K562 (cell line): ENCODE data around the gene CASTOR1. TPM values are rescaled to one million over a fixed set of nuclear protein-coding genes. Genes with fewer than 3 reads are reported as not detected.

Experiments
- ATAC-seq: fragments of 200-7000 bp; cut with Tn5 transposase; 3 replicates; pipeline ENCODE4 v1.9.1; 2020; ENCODE audit warnings: moderate library complexity
- BruUV-seq: library from RNA; stranded (reverse); fragments of 400-500 nt; replicated peaks from 2 replicates; lab custom pipeline; 2021; lab: Mats Ljungman, UMichigan
- CTCF ChIA-PET: fragments of 300-600 bp; formaldehyde crosslinking; extraction: SDS; loops from one replicate; lab custom pipeline; 2021; ENCODE audit warnings: low intra/inter-chr PET ratio; lab: Yijun Ruan, JAX
- POLR2A ChIA-PET: fragments of 300-600, 350-650 bp; sonication (Branson Sonifier 250); formaldehyde crosslinking; extraction: SDS; loops from one replicate; lab custom pipeline; 2021; ENCODE audit warnings: antibody characterized with exemption, inconsistent platforms; lab: Yijun Ruan, JAX
- DNase-seq, 4 experiments: peaks; one replicate each; pipeline versions ENCODE4 v3.0.0 to v3.0.0-alpha.2; 2011 to 2018; ENCODE audit warnings: low spot score in 3 of 4, mixed read lengths in 3 of 4; ENCODE audit errors: extremely low read depth in 1 of 4
- FAIRE-seq: peaks from 2 replicates; lab custom pipeline; 2011; peaks lifted over from hg19 to GRCh38; lab: Jason Lieb, UNC
- H2AFZ ChIP-seq: 2 replicates; pipeline ENCODE4 v1.6.0; 2011; ENCODE audit warnings: low read depth, low read length, control low read depth, inconsistent platforms
- H3K27ac ChIP-seq: fragments of 200-600 bp; 3 replicates; pipeline ENCODE4 v1.8.0; 2011; ENCODE audit warnings: low read depth, mild to moderate bottlenecking, control low read depth, inconsistent platforms, low read length, moderate library complexity, mixed read lengths; ENCODE audit errors: extremely low read depth
- H3K27me3 ChIP-seq, 2 experiments: fragments of 300-600 bp in 1 of 2; 2 replicates in 1 of 2; 3 replicates in 1 of 2; pipeline versions ENCODE4 v1.6.0 to v1.8.0; 2011; ENCODE audit warnings: inconsistent platforms in 2 of 2, low read length in 2 of 2, mild to moderate bottlenecking in 1 of 2, mixed read lengths in 1 of 2, moderate library complexity in 1 of 2; ENCODE audit not compliant: control insufficient read depth in 2 of 2, insufficient read depth in 2 of 2
- H3K36me3 ChIP-seq: fragments of 300-600 bp; 3 replicates; pipeline ENCODE4 v1.8.0; 2011; ENCODE audit warnings: mild to moderate bottlenecking, low read length, inconsistent platforms; ENCODE audit not compliant: control insufficient read depth, insufficient read depth
- H3K4me1 ChIP-seq, 2 experiments: fragments of 200-600 bp in 1 of 2; replicated peaks in 1 of 2; 2 replicates in 1 of 2; 3 replicates in 1 of 2; pipeline versions ENCODE4 v1.5.1 to v1.8.0; 2011; ENCODE audit warnings: inconsistent platforms in 2 of 2, low read length in 2 of 2, mild to moderate bottlenecking in 1 of 2, mixed read lengths in 1 of 2, moderate library complexity in 1 of 2; ENCODE audit not compliant: control insufficient read depth in 2 of 2, insufficient read depth in 2 of 2
- H3K4me2 ChIP-seq: 2 replicates; pipeline ENCODE4 v1.6.1; 2011; ENCODE audit warnings: low read length, control low read depth, inconsistent platforms, mixed read lengths; ENCODE audit not compliant: insufficient read depth
- H3K4me3 ChIP-seq: fragments of 200-600 bp; sonication (generic), shearing (Covaris generic); 2 replicates; pipeline ENCODE4 v1.5.1; 2016; ENCODE audit warnings: control low read depth, inconsistent platforms
- H3K79me2 ChIP-seq: fragments of 200-600 bp; 3 replicates; pipeline ENCODE4 v1.8.0; 2011; ENCODE audit warnings: low read length, inconsistent platforms; ENCODE audit not compliant: control insufficient read depth, insufficient read depth
- H3K9ac ChIP-seq, 2 experiments: 2 replicates each; pipeline versions ENCODE4 v1.6.0 to v1.6.1; 2011; ENCODE audit warnings: low read depth in 2 of 2, low read length in 2 of 2, control low read depth in 1 of 2, inconsistent platforms in 1 of 2, mild to moderate bottlenecking in 1 of 2, mixed read lengths in 1 of 2; ENCODE audit not compliant: insufficient read depth in 1 of 2
- H3K9me1 ChIP-seq: one replicate; pipeline ENCODE4 v1.6.0; 2011; ENCODE audit warnings: inconsistent platforms, mild to moderate bottlenecking, low read length, moderate library complexity; ENCODE audit not compliant: control insufficient read depth, insufficient read depth
- H3K9me3 ChIP-seq: replicated peaks from 2 replicates; pipeline ENCODE4 v1.5.1; 2011; ENCODE audit warnings: low read depth, low read length, inconsistent platforms; ENCODE audit not compliant: control insufficient read depth, insufficient read depth
- H4K20me1 ChIP-seq: replicated peaks from 2 replicates; pipeline ENCODE4 v1.6.1; 2011; ENCODE audit warnings: low read length, inconsistent platforms, mixed read lengths; ENCODE audit not compliant: control insufficient read depth, insufficient read depth
- NEUROD1 ChIP-seq: fragments of 150-350 bp; IDR thresholded peaks from 2 replicates; pipeline ENCODE4 v1.6.1; 2014; ENCODE audit warnings: borderline replicate concordance, low read length, low read depth; ENCODE audit not compliant: partially characterized antibody
- NUFIP1 ChIP-seq: fragments of 450-650 bp; IDR thresholded peaks from 2 replicates; pipeline ENCODE4 v1.6.1; 2018; ENCODE audit not compliant: partially characterized antibody
- WGBS: fragments of 100-300 bp; shearing (Covaris generic); methylation state at CpG from one replicate; pipeline ENCODE4 v1.1.6; 2016; ENCODE audit warnings: low coverage, mixed read lengths; ENCODE audit not compliant: insufficient coverage; ENCODE audit errors: missing lambda C conversion rate; 5-methylcytosine and 5-hydroxymethylcytosine counted together
- in situ Hi-C: fragments of 300-500 bp; cut with MboI; formaldehyde crosslinking; loops from 4 replicates; pipeline ENCODE4 v1.15.0; 2018; ENCODE audit warnings: inconsistent platforms, mixed read lengths
- intact Hi-C: fragments of 100-400 bp; cut with micrococcal nuclease; formaldehyde crosslinking; loops from 2 replicates; pipeline ENCODE4 v1.14.2; 2022
- polyA plus RNA-seq, 8 experiments: library from polyadenylated mRNA; depleted of rRNA in 4 of 8; stranded (reverse) in 5 of 8; unstranded in 3 of 8; fragments of >200 nt; fragmentation: Nextera tagmentation in 2 of 8; fragmentation: Illumina TruSeq in 1 of 8; extraction: Ambion mirVana in 2 of 8; extraction: Trizol in 1 of 8; gene quantifications; 2 replicates each; pipeline versions ENCODE4 v1.2.1 to v1.2.3, GENCODE V29; 2011 to 2014; ENCODE audit warnings: inconsistent platforms in 1 of 8, missing spikeins in 1 of 8
- total RNA-seq, 7 experiments: library from RNA; depleted of rRNA in 6 of 7; stranded (reverse); fragments of >200 nt in 6 of 7; fragmentation: Illumina TruSeq in 2 of 7; extraction: Trizol in 2 of 7; gene quantifications; 2 replicates each; pipeline versions ENCODE4 v1.2.1 to v1.2.3, GENCODE V29; 2011 to 2021; ENCODE audit warnings: low replicate concordance in 1 of 7
- TF ChIP-seq, protein P1 (sequence below): fragments of 450-650 bp; formaldehyde crosslinking; IDR thresholded peaks from 2 replicates; pipeline ENCODE4 v1.4.0; 2020; ENCODE audit warnings: mild to moderate bottlenecking, moderate library complexity
- TF ChIP-seq, protein P2 (sequence below): fragments of 450-650 bp; IDR thresholded peaks from 2 replicates; pipeline ENCODE4 v1.6.1; 2016; ENCODE audit warnings: missing biosample characterization, missing genetic modification characterization
- TF ChIP-seq, protein P3 (sequence below): sonication (generic); formaldehyde crosslinking; IDR thresholded peaks from 2 replicates; pipeline ENCODE4 v1.9.0; 2022; ENCODE audit warnings: mild to moderate bottlenecking, missing genetic modification reagents

CASTOR1 gene
- total and polyA plus RNA-seq, 9 of the 15 experiments (the other 6 are each of a cell fraction or from before 2014, with no cell fraction given): 0.35 to 2.6 (median 1.1) TPM

DNA sequence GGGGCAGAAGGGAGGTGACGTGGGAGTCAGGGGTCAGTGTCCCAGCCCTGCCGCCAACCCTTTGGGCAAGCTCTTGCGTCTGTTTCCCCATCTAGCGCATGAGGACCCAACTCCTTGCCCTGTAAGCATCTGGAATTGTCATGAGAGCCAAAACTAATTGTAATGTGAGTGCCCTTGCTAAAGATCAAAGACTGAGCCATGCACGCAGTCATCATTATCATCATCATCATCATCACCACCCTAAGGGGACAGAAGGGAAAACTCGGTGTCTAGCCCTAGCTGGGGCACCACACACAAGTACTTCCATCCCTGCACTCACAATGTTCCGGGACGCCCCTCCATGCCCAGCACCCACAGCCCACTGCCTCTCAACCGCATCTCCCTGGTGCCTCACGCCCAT lies 45.2 kb downstream of the CASTOR1 start (continued):
- TF ChIP-seq NUFIP1: no peak
- TF ChIP-seq, protein P1, sequence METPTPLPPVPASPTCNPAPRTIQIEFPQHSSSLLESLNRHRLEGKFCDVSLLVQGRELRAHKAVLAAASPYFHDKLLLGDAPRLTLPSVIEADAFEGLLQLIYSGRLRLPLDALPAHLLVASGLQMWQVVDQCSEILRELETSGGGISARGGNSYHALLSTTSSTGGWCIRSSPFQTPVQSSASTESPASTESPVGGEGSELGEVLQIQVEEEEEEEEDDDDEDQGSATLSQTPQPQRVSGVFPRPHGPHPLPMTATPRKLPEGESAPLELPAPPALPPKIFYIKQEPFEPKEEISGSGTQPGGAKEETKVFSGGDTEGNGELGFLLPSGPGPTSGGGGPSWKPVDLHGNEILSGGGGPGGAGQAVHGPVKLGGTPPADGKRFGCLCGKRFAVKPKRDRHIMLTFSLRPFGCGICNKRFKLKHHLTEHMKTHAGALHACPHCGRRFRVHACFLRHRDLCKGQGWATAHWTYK (CRISPR knock-in tag): no peak
- TF ChIP-seq, protein P2, sequence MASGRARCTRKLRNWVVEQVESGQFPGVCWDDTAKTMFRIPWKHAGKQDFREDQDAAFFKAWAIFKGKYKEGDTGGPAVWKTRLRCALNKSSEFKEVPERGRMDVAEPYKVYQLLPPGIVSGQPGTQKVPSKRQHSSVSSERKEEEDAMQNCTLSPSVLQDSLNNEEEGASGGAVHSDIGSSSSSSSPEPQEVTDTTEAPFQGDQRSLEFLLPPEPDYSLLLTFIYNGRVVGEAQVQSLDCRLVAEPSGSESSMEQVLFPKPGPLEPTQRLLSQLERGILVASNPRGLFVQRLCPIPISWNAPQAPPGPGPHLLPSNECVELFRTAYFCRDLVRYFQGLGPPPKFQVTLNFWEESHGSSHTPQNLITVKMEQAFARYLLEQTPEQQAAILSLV (tag): no peak

DNA sequence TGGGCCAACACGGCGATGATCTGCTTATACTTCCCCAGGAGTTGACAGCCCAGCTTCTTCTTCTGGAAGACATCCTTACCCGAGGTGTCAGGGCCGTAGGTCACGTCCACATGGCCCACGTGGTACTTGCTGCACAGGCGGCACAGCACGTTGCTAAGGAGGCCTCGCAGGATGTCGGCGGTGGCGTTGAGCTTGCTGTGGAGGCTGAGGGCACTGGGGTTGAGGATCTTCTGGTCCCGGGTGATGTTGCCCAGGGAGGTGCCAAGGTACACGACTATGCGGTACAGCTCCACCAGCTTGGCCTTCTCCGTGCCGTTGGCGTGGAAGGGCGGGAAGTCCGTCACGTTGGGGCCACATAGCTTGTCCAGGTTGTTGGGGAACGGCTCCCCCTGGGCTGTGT lies 45.6 kb downstream of the CASTOR1 start:
- no peak for ATAC-seq
- peaks cover 0 to 45% of the 10 kb centered on the region in 2 experiments; a peak in 2 of 5 replicates for H3K27me3 ChIP-seq
- WGBS: 24% methylated on average over 21 of the region's 22 CpGs
- H3K9ac ChIP-seq: no peak overlapping the region
- no peaks in the 10 kb centered on the region for H3K79me2 ChIP-seq
- intact Hi-C loops: no loop called here
- H3K4me2 ChIP-seq: no peak overlapping the region
- no peak for FAIRE-seq
- CTCF ChIA-PET: no interaction called here
- peaks cover 0 to 24% of the 10 kb centered on the region in 2 experiments; a peak in 2 of 5 replicates for H3K4me1 ChIP-seq
- no peak for DNase-seq
- in situ Hi-C loops: loop anchor here (5.0 kb wide), 1 partner anchor 136 kb away; no protein-coding TSS in a partner anchor
- H3K9me3 ChIP-seq: no peaks in the 10 kb centered on the region
- no peaks in the 10 kb centered on the region for H3K36me3 ChIP-seq
- no peak overlapping the region for H3K4me3 ChIP-seq
- H2AFZ ChIP-seq: no peak overlapping the region
- no TSS peak for BruUV-seq
- POLR2A ChIA-PET: interaction anchor here (0.6 kb wide), 1 partner anchor 19 kb away, joined by 4 read pairs; no protein-coding TSS in a partner anchor
- no peaks in the 10 kb centered on the region for H3K9me1 ChIP-seq
- 0 out of 2 replicates have a peak, but pooled peaks cover 4% of the 10 kb centered on the region for H4K20me1 ChIP-seq
- no peak overlapping the region for H3K27ac ChIP-seq
- TF ChIP-seq, protein P3, sequence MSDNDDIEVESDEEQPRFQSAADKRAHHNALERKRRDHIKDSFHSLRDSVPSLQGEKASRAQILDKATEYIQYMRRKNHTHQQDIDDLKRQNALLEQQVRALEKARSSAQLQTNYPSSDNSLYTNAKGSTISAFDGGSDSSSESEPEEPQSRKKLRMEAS (CRISPR knock-in tag): 0 out of 2 replicates have a peak, but pooled peaks have one; percentile 23
- no peak for TF ChIP-seq NEUROD1
